HUES48 (cell line): ENCODE results near the gene PPP1R12C.
A peak's percentile ranks its signal among the peaks of the same experiment; 100 is the strongest.

ENCODE experiments used
- H3K27ac ChIP-seq: one replicate; pipeline ENCODE4 v1.7.0; 2013; ENCODE audit warnings: low read depth, low read length, inconsistent platforms
- H3K27me3 ChIP-seq: 2 replicates; pipeline ENCODE4 v1.6.1; 2013; ENCODE audit warnings: mild to moderate bottlenecking, low read length; ENCODE audit not compliant: control insufficient read depth, insufficient read depth
- H3K36me3 ChIP-seq: 2 replicates; pipeline ENCODE4 v1.6.1; 2013; ENCODE audit warnings: low read length; ENCODE audit not compliant: control insufficient read depth, insufficient read depth
- H3K4me1 ChIP-seq: 2 replicates; pipeline ENCODE4 v1.6.1; 2013; ENCODE audit warnings: mild to moderate bottlenecking, low read length; ENCODE audit not compliant: control insufficient read depth, insufficient read depth
- H3K4me3 ChIP-seq: 2 replicates; pipeline ENCODE4 v1.5.1; 2013; ENCODE audit warnings: mild to moderate bottlenecking, low read depth, low read length
- H3K9ac ChIP-seq: 2 replicates; pipeline ENCODE4 v1.6.1; 2013; ENCODE audit warnings: mild to moderate bottlenecking, low read depth, low read length, moderate library complexity
- H3K9me3 ChIP-seq: 2 replicates; pipeline ENCODE4 v1.6.1; 2013; ENCODE audit warnings: low read length; ENCODE audit not compliant: control insufficient read depth, insufficient read depth

PPP1R12C gene

DNA sequence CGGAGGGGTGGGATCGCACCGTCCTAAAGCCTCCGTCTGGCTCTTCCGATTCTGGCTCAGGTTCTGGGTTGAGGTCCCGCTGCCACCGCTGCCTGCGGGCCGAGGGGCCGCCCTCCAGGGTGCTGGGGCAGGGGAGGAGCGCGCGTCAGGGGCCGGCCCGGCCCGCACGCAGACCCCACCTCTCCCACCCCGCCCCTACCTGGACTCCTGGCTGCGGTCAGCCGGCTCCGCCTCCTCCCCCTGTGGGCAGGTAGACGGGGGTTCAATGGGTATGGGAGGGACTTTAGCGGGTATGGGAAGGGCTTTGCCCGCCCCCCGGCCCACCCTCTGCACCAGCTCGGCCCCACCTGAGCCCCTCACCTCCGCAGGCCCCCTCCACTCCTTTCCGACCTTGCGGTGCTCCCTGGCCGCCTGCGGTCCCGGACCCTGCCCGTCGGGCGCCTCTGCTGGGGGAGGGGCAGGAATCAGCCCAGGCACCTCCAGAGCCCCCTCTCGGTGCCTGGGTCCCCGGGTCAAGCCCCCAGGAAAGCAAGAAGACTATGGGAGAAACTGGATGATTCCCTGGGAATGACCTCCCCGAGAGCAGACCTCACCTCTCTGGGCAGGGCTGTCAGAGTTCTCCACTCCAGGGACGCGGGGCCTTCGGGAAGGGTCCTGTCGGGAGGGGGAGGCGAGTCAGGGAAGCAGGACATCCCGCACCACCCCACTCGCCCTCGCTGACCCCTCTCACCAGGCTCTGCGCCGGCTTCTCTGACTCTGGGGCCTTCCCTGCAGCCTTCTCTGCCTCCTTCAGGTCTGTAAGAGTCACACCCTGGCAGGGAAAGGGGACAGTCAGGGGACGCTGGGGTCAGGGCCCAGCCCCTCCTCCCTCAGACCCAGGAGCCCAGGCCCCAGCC, 24.8 kb downstream of the PPP1R12C start:
- no peak overlapping the region for H3K27ac ChIP-seq
- H3K27me3 ChIP-seq: no peaks in the 10 kb centered on the region
- H3K9me3 ChIP-seq: no peaks in the 10 kb centered on the region
- H3K4me3 ChIP-seq: peak overlapping the region; percentile 62
- no peak overlapping the region for H3K9ac ChIP-seq
- H3K4me1 ChIP-seq: peaks cover 29% of the 10 kb centered on the region
- H3K36me3 ChIP-seq: peaks cover 20% of the 10 kb centered on the region

DNA sequence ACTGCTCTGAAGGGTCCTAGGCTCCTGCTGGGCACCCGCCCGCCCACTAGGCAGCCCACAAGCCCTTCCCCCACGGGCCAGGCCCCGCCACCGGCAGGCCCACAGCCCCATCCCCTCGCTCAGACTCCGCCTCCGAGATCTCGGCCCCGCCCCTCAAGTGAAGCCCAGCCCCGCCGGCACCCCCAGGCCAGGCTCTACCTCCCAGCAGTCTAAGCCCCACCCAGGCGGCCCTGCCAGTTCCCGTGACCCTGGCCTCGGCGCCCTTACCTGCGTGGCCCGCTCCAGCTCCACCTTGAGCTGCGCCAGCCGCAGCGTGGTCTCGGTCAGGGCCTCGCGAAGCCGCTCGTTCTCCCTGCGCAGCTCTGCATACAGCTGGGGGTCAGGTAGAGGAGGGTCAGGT, 25.5 kb downstream of the PPP1R12C start:
- H3K9ac ChIP-seq: no peak overlapping the region
- no peaks in the 10 kb centered on the region for H3K9me3 ChIP-seq
- peak overlapping the region; percentile 62 for H3K4me3 ChIP-seq
- H3K27me3 ChIP-seq: no peaks in the 10 kb centered on the region
- H3K36me3 ChIP-seq: peaks cover 20% of the 10 kb centered on the region
- peaks cover 33% of the 10 kb centered on the region for H3K4me1 ChIP-seq
- no peak overlapping the region for H3K27ac ChIP-seq

DNA sequence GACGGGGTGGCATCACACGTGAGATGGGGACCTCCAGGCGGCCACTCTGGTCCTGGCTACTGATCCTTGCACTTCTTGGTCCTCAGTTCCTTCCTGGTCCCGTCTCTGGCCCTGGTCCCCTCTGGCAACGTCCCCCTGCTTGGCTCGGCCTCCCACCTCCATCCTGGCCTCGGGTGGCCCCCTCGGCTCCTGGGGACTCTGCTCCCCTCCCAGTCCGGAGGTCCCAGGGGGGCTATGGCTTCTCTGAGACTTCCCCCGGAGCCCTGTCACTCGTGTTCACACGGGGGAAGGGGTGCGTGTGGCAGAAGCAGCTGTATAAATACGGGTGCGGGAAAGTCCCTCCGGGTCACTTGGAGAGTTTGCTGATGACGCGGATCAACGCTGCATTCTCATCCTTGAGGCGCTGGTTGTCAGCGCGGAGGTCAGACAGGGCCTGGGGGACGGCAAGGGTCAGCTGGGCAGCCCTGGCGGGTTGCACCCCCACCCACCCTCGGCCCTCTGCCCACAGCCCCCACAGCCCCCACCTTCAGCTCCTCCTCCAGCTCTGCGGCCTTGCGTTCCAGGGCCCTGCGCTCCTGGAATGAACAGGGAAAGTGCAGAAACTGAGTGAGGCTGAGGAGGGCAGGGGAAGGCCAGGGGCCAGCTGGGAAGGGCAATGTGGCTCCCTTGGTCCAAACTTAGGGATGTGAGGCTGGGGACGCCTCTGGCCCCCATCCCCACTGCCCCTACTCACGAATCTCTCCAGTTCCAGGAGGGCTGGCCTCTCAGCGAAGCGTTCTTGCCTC, 26.1 kb downstream of the PPP1R12C start:
- Histone ChIP-seq H3K9me3 (no peaks in the 10 kb centered on the region), H3K9ac (no peak overlapping the region)

GRCh38 chr19:55090564-55090963, 26.9 kb downstream of the PPP1R12C start:
- peaks cover 20% of the 10 kb centered on the region for H3K36me3 ChIP-seq
- peaks cover 34% of the 10 kb centered on the region for H3K4me1 ChIP-seq
- H3K27me3 ChIP-seq: peaks cover 7% of the 10 kb centered on the region
- H3K27ac ChIP-seq: no peak overlapping the region
- no peaks in the 10 kb centered on the region for H3K9me3 ChIP-seq
- H3K9ac ChIP-seq: no peak overlapping the region
- H3K4me3 ChIP-seq: no peak overlapping the region

More for the DNA sequence above, 26.1 kb downstream of the PPP1R12C start:
- Histone ChIP-seq H3K4me3 (peak overlapping the region; percentile 62; the same call in 1 of the 2 replicates), H3K36me3 (peaks cover 20% of the 10 kb centered on the region), H3K27ac (no peak overlapping the region), H3K27me3 (no peaks in the 10 kb centered on the region), H3K4me1 (peaks cover 33% of the 10 kb centered on the region)

DNA sequence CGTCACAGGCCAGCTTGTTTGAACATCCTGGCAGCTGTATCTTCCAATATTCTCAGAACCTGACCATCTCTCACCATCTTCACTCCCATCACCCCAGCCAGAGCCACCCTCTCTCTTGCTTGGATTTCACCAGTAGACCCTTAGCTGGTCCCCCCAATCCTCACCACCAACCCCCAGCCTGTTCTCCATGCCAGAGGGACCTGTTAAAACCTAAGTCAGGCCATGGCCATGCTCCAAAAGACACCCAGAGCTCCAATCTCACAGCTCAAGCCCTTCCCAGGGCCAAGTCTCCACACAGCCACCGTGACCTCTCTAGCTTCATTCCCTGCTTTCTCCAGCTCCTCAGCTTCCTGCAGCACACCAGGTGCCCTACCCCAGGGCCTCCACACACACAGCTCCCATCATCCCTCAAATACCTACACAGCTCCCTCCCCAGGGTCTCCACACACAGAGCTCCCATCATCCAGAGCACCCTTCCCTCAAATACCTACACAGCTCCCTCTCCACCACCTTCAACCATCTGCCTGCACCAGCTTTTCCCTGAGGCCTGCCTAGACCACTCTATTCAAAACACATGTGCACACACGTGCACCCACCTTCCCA, 28.0 kb downstream of the PPP1R12C start:
- H3K27me3 ChIP-seq: peaks cover 17% of the 10 kb centered on the region
- no peak overlapping the region for H3K27ac ChIP-seq
- no peak overlapping the region for H3K9ac ChIP-seq
- H3K36me3 ChIP-seq: peaks cover 12% of the 10 kb centered on the region
- no peak overlapping the region for H3K4me3 ChIP-seq
- no peaks in the 10 kb centered on the region for H3K9me3 ChIP-seq
- peaks cover 29% of the 10 kb centered on the region for H3K4me1 ChIP-seq

DNA sequence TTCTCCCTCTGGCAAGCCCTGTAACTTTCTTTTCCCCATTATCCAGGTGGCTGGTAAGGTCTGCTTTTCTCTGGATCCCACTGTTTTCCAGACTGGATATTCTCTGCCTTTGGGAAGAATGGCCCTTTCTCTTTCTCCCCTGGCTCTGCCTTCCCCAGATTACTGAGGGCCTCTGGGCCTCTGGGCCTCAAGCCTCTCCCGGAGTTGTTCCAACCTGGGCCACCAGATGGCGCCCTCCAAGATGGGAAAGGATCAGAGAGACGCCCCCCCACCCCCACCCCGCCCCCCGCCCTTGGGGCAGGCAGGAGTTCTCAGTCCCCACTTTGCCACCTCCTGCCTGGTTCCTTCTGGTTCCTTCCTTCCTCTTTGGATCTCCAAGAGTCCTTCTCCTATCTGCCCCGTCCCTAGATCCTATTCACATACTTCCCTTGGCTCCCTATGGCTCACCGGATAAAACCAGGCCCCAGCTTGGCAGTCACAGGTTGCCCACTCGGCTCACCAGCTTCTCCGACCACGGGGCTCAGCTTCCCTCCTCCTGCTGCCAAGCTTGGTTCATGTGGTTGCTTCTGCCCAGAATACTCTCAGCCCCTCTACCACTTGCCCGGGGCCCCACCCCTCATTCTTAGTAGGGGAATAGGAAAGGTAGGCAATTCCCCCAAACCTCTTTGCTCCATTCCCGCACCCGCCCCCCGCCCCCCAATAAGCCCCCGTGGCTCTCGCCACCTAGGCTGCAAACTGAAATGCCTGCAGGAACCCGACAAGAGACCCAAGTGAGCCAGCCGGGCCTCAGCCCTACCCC, 28.7 kb downstream of the PPP1R12C start:
- Histone ChIP-seq H3K36me3 (peaks cover 12% of the 10 kb centered on the region), H3K27ac (no peak overlapping the region), H3K9ac (no peak overlapping the region), H3K4me1 (peaks cover 27% of the 10 kb centered on the region), H3K4me3 (no peak overlapping the region), H3K9me3 (no peaks in the 10 kb centered on the region), H3K27me3 (peaks cover 22% of the 10 kb centered on the region)

DNA sequence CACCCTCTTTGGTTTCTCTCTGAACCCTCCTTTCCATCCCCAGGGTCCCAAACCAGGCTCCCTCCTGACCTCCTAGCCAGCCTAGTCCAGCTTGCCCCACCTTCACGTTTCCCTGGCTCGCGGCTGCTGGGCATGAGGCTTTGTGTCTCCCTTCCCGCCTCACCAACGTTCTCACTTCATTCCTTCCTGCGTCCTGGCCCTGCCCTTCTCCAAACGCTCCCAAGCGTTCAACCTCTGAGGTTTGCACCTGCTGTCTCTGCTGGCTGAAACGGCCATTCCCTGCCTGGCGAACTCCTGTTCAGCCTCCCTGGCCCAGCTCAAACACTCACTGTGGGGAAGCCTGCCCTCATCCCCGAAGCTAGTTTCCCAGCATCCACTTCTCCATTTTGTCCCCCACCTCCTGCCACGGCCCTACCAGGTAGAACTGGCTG, 29.4 kb downstream of the PPP1R12C start:
- Histone ChIP-seq H3K9me3 (no peaks in the 10 kb centered on the region), H3K4me3 (peak overlapping the region; percentile 71; the same call in 1 of the 2 replicates), H3K27ac (no peak overlapping the region), H3K36me3 (peaks cover 12% of the 10 kb centered on the region), H3K9ac (no peak overlapping the region), H3K27me3 (peaks cover 22% of the 10 kb centered on the region), H3K4me1 (peaks cover 27% of the 10 kb centered on the region)

GRCh38 chr19:55087542-55087901, 29.9 kb downstream of the PPP1R12C start:
- peak overlapping the region; percentile 71 for H3K4me3 ChIP-seq
- H3K27me3 ChIP-seq: peaks cover 22% of the 10 kb centered on the region
- H3K9me3 ChIP-seq: no peaks in the 10 kb centered on the region
- H3K9ac ChIP-seq: no peak overlapping the region
- peaks cover 12% of the 10 kb centered on the region for H3K36me3 ChIP-seq
- no peak overlapping the region for H3K27ac ChIP-seq
- peaks cover 24% of the 10 kb centered on the region for H3K4me1 ChIP-seq

DNA sequence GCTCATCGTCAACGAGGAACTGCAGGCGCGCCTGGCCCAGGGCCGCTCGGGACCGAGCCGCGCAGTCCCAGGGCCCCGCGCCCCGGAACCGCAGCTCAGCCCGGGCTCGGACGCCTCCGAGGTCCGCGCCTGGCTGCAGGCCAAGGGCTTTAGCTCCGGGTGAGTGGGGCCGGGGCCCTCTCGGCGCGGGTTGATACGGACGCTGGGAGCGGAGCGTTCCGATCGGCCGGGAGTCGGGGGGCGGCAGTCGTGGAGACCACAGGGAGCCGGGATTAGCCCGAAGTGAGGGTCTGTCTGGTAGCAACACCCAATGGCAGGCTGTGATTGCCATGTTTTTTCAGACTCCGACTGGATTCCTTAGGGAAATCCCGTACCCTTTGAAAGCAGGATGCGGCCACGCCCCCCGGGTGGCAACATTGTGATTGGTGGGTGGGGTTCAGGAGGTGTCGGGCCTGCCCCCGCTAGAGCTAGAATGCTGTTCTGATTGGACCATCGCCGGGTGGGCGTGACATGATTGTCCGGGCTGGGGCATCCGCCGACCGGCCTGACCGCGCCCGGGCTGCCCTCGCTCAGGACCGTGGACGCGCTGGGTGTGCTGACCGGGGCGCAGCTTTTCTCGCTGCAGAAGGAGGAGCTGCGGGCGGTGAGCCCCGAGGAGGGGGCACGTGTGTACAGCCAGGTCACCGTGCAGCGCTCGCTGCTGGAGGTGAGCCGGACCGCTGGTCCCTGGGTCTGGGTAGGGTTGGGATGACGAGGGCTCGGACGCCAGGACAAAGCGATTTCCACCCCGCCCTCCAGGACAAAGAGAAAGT, 30.5 kb downstream of the PPP1R12C start:
- H3K27ac ChIP-seq: peak overlapping the region; percentile 67
- peaks cover 22% of the 10 kb centered on the region for H3K27me3 ChIP-seq
- no peaks in the 10 kb centered on the region for H3K9me3 ChIP-seq
- H3K36me3 ChIP-seq: peaks cover 12% of the 10 kb centered on the region
- no peak overlapping the region; the same call in 1 of the 2 replicates for H3K9ac ChIP-seq
- H3K4me3 ChIP-seq: peak overlapping the region; percentile 71
- peaks cover 24% of the 10 kb centered on the region for H3K4me1 ChIP-seq
